Endothelial cell of umbilical vein (primary cell): ENCODE measurements around the gene TNFRSF1A. TPM values are rescaled to one million over a fixed set of nuclear protein-coding genes. Genes with fewer than 3 reads are reported as not detected.

Source experiments
- BruUV-seq: library from RNA; stranded (reverse); fragments of 400-500 nt; replicated peaks from 2 replicates; lab custom pipeline; 2021; lab: Mats Ljungman, UMichigan
- CTCF ChIA-PET: fragments of 300-600, 350-600 bp; sonication (Branson Sonifier 250); formaldehyde crosslinking; loops from one replicate; lab custom pipeline; 2021; ENCODE audit warnings: antibody characterized with exemption, inconsistent platforms; lab: Charles Lee
- POLR2A ChIA-PET: fragments of 300-600, 350-600 bp; sonication (Branson Sonifier 250); formaldehyde crosslinking; loops from one replicate; lab custom pipeline; 2021; ENCODE audit warnings: antibody characterized with exemption, inconsistent platforms; lab: Charles Lee
- DNase-seq: peaks from one replicate; pipeline ENCODE4 v3.0.0-alpha.2; 2011; ENCODE audit warnings: low read depth, low spot score
- FAIRE-seq: peaks from 2 replicates; lab custom pipeline; 2011; peaks lifted over from hg19 to GRCh38; lab: Jason Lieb, UNC
- H2AFZ ChIP-seq: 2 replicates; pipeline ENCODE4 v1.6.0; 2012; ENCODE audit warnings: low read depth, low read length, control low read depth, inconsistent platforms
- H3K27ac ChIP-seq: 2 replicates; pipeline ENCODE4 v1.5.1; 2011; ENCODE audit warnings: low read depth, mild to moderate bottlenecking, control low read depth, low read length, moderate library complexity; ENCODE audit not compliant: insufficient read depth
- H3K27me3 ChIP-seq, 2 experiments: 2 replicates each; pipeline versions ENCODE4 v1.6.0 to v1.6.1; 2011; ENCODE audit warnings: low read length in 2 of 2, mixed read lengths in 1 of 2; ENCODE audit not compliant: control insufficient read depth in 2 of 2, insufficient read depth in 2 of 2
- H3K36me3 ChIP-seq, 2 experiments: 2 replicates in 1 of 2; 3 replicates in 1 of 2; pipeline ENCODE4 v1.5.1; 2011; ENCODE audit warnings: low read length in 2 of 2, mild to moderate bottlenecking in 1 of 2, moderate library complexity in 1 of 2; ENCODE audit not compliant: control insufficient read depth in 2 of 2, insufficient read depth in 2 of 2; ENCODE audit errors: extremely low read depth in 1 of 2
- H3K4me1 ChIP-seq: 3 replicates; pipeline ENCODE4 v1.5.1; 2011; ENCODE audit warnings: mild to moderate bottlenecking, low read length; ENCODE audit not compliant: control insufficient read depth, insufficient read depth; ENCODE audit errors: extremely low read depth
- H3K4me2 ChIP-seq: 2 replicates; pipeline ENCODE4 v1.6.1; 2011; ENCODE audit warnings: low read length, control low read depth, mixed read lengths; ENCODE audit not compliant: insufficient read depth
- H3K4me3 ChIP-seq, 3 experiments: fragments of 200-600 bp in 1 of 3; sonication (generic), shearing (Covaris generic) in 1 of 3; replicated peaks in 1 of 3; 2 replicates each; pipeline ENCODE4 v1.5.1; 2011 to 2016; ENCODE audit warnings: control low read depth in 3 of 3, low read length in 3 of 3, mild to moderate bottlenecking in 2 of 3, inconsistent platforms in 1 of 3, low read depth in 1 of 3, moderate library complexity in 1 of 3; ENCODE audit not compliant: insufficient read depth in 1 of 3
- H3K79me2 ChIP-seq: 2 replicates; pipeline ENCODE4 v1.6.0; 2012; ENCODE audit warnings: low read length, inconsistent platforms; ENCODE audit not compliant: control insufficient read depth, insufficient read depth
- H3K9ac ChIP-seq: replicated peaks from 2 replicates; pipeline ENCODE3; 2011; ENCODE audit warnings: low read length, control low read depth; ENCODE audit not compliant: insufficient read depth; ENCODE audit errors: extremely low read depth
- H3K9me1 ChIP-seq: replicated peaks from 3 replicates; pipeline ENCODE4 v1.6.0; 2011; ENCODE audit warnings: mild to moderate bottlenecking, low read length; ENCODE audit not compliant: control insufficient read depth, insufficient read depth; ENCODE audit errors: extremely low read depth
- H3K9me3 ChIP-seq: replicated peaks from 2 replicates; pipeline ENCODE4 v1.5.1; 2012; ENCODE audit warnings: low read length, inconsistent platforms; ENCODE audit not compliant: control insufficient read depth, insufficient read depth
- H4K20me1 ChIP-seq: replicated peaks from 2 replicates; pipeline ENCODE3; 2011; ENCODE audit warnings: mild to moderate bottlenecking, low read length; ENCODE audit not compliant: control insufficient read depth, insufficient read depth; ENCODE audit errors: extremely low read depth
- CTCF ChIP-seq, 2 donors: IDR thresholded peaks; 1 replicate in 1 of 2; 2 replicates in 1 of 2; pipeline ENCODE4 v1.5.1; 2011; ENCODE audit warnings: low read length in 2 of 2, mild to moderate bottlenecking in 2 of 2, moderate library complexity in 2 of 2, control low read depth in 1 of 2, inconsistent platforms in 1 of 2, low read depth in 1 of 2; ENCODE audit not compliant: insufficient read depth in 1 of 2; ENCODE audit errors: extremely low read depth in 1 of 2
- EZH2 ChIP-seq: IDR thresholded peaks from 2 replicates; pipeline ENCODE4 v1.6.1; 2012; ENCODE audit warnings: borderline replicate concordance, low read depth, mild to moderate bottlenecking, moderate library complexity, low read length, inconsistent platforms; ENCODE audit not compliant: severe bottlenecking
- FOS ChIP-seq: IDR thresholded peaks from 2 replicates; pipeline ENCODE4 v1.6.1; 2011; ENCODE audit warnings: mild to moderate bottlenecking, low read length, moderate library complexity, borderline replicate concordance; ENCODE audit not compliant: insufficient read depth
- GATA2 ChIP-seq: IDR thresholded peaks from 2 replicates; pipeline ENCODE4 v1.7.0; 2011; ENCODE audit warnings: low read depth, mild to moderate bottlenecking, moderate library complexity, mixed read lengths, low read length; ENCODE audit not compliant: insufficient read length, insufficient read depth
- JUN ChIP-seq: IDR thresholded peaks from 2 replicates; pipeline ENCODE4 v1.6.1; 2011; ENCODE audit warnings: borderline replicate concordance, low read depth; ENCODE audit not compliant: insufficient read length, insufficient read depth
- MAX ChIP-seq: IDR thresholded peaks from 2 replicates; pipeline ENCODE4 v1.6.1; 2011; ENCODE audit not compliant: insufficient read depth, insufficient read length
- MYC ChIP-seq: IDR thresholded peaks from one replicate; pipeline ENCODE4 v1.6.1; 2011; ENCODE audit warnings: mild to moderate bottlenecking, low read depth, low read length
- POLR2A ChIP-seq: IDR thresholded peaks from 2 replicates; pipeline ENCODE4 v1.6.1; 2012; ENCODE audit warnings: low read depth, mild to moderate bottlenecking, control low read depth, low read length
- POLR2AphosphoS5 ChIP-seq: IDR thresholded peaks from 2 replicates; pipeline ENCODE4 v1.6.1; 2012; ENCODE audit warnings: low read depth, mild to moderate bottlenecking, control low read depth, low read length, moderate library complexity; ENCODE audit not compliant: insufficient read depth
- dilution Hi-C: fragments of 300-500 bp; cut with MboI; formaldehyde crosslinking; loops from one replicate; pipeline ENCODE4 v1.15.0; 2019; ENCODE audit warnings: low sequenced_read_pairs; ENCODE audit not compliant: extremely low pct_ligation_motif_present
- intact Hi-C: fragments of 100-400 bp; cut with micrococcal nuclease; formaldehyde crosslinking; loops from one replicate; pipeline ENCODE4 v1.10.0; 2022
- polyA plus RNA-seq, 4 experiments: library from polyadenylated mRNA; depleted of rRNA in 3 of 4; stranded (reverse) in 3 of 4; unstranded in 1 of 4; fragments of >200 nt; gene quantifications; 2 replicates each; pipeline versions ENCODE4 v1.2.1 to v1.2.3, GENCODE V29; 2011 to 2012; ENCODE audit warnings: missing spikeins in 1 of 4
- total RNA-seq: library from RNA; stranded (reverse); gene quantifications from 2 replicates; pipeline ENCODE4 v1.2.3, GENCODE V29; 2021

TNFRSF1A gene
- total and polyA plus RNA-seq, 2 donors (not counting 3 experiments of a cell fraction or from before 2014, with no cell fraction given): 86.5 to 98.2 TPM

- Histone ChIP-seq H3K4me2 (no peak overlapping the region), H3K9me1 (no peaks in the 10 kb centered on the region), H4K20me1 (no peaks in the 10 kb centered on the region), H3K27me3 (peaks cover 4 to 7% of the 10 kb centered on the region in 2 experiments), H3K79me2 (no peaks in the 10 kb centered on the region), H3K4me3 (no peak overlapping the region), H3K36me3 (no peaks in the 10 kb centered on the region), H3K9ac (no peak overlapping the region), H3K27ac (no peak overlapping the region), H3K9me3 (no peaks in the 10 kb centered on the region), H3K4me1 (no peaks in the 10 kb centered on the region), H2AFZ (no peak overlapping the region)
- TF ChIP-seq EZH2 (no peak), FOS (no peak), MYC (no peak), POLR2A (no peak), JUN (no peak), MAX (no peak), POLR2AphosphoS5 (no peak), CTCF (IDR thresholded peaks at IDR 0.05; ENCODE audit: extremely low read depth in 1 of 2, insufficient read depth in 1 of 2, low read depth in 1 of 2, low read length in 2 of 2) (no peak), GATA2 (no peak)
- CTCF ChIA-PET: no interaction called here
- BruUV-seq: no TSS peak
- dilution Hi-C loops (no loop called here), intact Hi-C loops (no loop called here)
- no peak for FAIRE-seq
- DNase-seq: no peak
- POLR2A ChIA-PET: interaction anchor here (0.6 kb wide), 1 partner anchor 58 kb away, joined by 3 read pairs; no protein-coding TSS in a partner anchor
Measured at GRCh38 chr12:6306151-6306550, 35.7 kb downstream of the TNFRSF1A start.
